H1 (cell line): Measurements from ENCODE around the gene CCDC38.
A peak's percentile ranks its signal among the peaks of the same experiment; 100 is the strongest.

Experiments
- BACH1 ChIP-seq: IDR thresholded peaks from 2 replicates; pipeline ENCODE4 v1.6.1; 2012; ENCODE audit warnings: low read length, improper control_type of control experiment
- BRCA1 ChIP-seq: IDR thresholded peaks from 2 replicates; pipeline ENCODE4 v1.6.1; 2012; ENCODE audit warnings: low read depth, low read length, improper control_type of control experiment
- CEBPB ChIP-seq: IDR thresholded peaks from 2 replicates; pipeline ENCODE4 v1.6.1; 2012; ENCODE audit warnings: low read depth, low read length
- CHD2 ChIP-seq: IDR thresholded peaks from 2 replicates; pipeline ENCODE4 v1.6.1; 2012; ENCODE audit warnings: low read length, improper control_type of control experiment
- EZH2 ChIP-seq: fragments of 200-600 bp; sonication (generic); IDR thresholded peaks from 2 replicates; pipeline ENCODE4 v1.7.1; 2012; ENCODE audit warnings: low read depth, mild to moderate bottlenecking, moderate library complexity, low read length, inconsistent platforms; ENCODE audit not compliant: severe bottlenecking
- NANOG ChIP-seq: IDR thresholded peaks from 2 replicates; pipeline ENCODE4 v1.6.1; 2011; ENCODE audit warnings: low read length, low read depth, mild to moderate bottlenecking, inconsistent platforms; ENCODE audit not compliant: insufficient read depth, poor library complexity, severe bottlenecking
- POLR2A ChIP-seq, 2 experiments: IDR thresholded peaks; 1 replicate in 1 of 2; 2 replicates in 1 of 2; pipeline ENCODE4 v1.6.1; 2011; ENCODE audit warnings: low read depth in 2 of 2, low read length in 2 of 2, mild to moderate bottlenecking in 2 of 2; ENCODE audit errors: control extremely low read depth in 1 of 2
- RAD21 ChIP-seq, 2 experiments: IDR thresholded peaks in 1 of 2; conservative IDR thresholded peaks in 1 of 2; 2 replicates each; pipeline ENCODE4 v1.6.1; 2011; ENCODE audit warnings: low read depth in 2 of 2, low read length in 2 of 2, improper control_type of control experiment in 1 of 2, inconsistent platforms in 1 of 2, mild to moderate bottlenecking in 1 of 2, moderate library complexity in 1 of 2
- RFX5 ChIP-seq: IDR thresholded peaks from 2 replicates; pipeline ENCODE4 v1.6.1; 2011; ENCODE audit warnings: low read depth, low read length, improper control_type of control experiment, borderline replicate concordance
- RNF2 ChIP-seq: fragments of 200-900, 300-1000 bp; sonication (generic); IDR thresholded peaks from 2 replicates; pipeline ENCODE4 v1.7.1; 2016; ENCODE audit warnings: borderline replicate concordance, low read depth, mild to moderate bottlenecking, antibody characterized with exemption, low read length; ENCODE audit not compliant: poor library complexity, severe bottlenecking; ENCODE audit errors: missing control alignments
- SP2 ChIP-seq: IDR thresholded peaks from 2 replicates; pipeline ENCODE4 v1.6.1; 2012; ENCODE audit warnings: mild to moderate bottlenecking, low read length, inconsistent platforms
- YY1 ChIP-seq: IDR thresholded peaks from 2 replicates; pipeline ENCODE4 v1.6.1; 2011; ENCODE audit warnings: low read depth, mild to moderate bottlenecking, low read length
- TF ChIP-seq, protein P1 (sequence below), 3 experiments: IDR thresholded peaks; 1 replicate in 2 of 3; 2 replicates in 1 of 3; pipeline versions ENCODE4 v1.5.1 to v1.6.1; 2011; ENCODE audit warnings: low read length in 3 of 3, mild to moderate bottlenecking in 3 of 3, inconsistent platforms in 2 of 3, low read depth in 1 of 3, moderate library complexity in 1 of 3; ENCODE audit not compliant: insufficient read depth in 1 of 3; ENCODE audit errors: control extremely low read depth in 1 of 3

DNA sequence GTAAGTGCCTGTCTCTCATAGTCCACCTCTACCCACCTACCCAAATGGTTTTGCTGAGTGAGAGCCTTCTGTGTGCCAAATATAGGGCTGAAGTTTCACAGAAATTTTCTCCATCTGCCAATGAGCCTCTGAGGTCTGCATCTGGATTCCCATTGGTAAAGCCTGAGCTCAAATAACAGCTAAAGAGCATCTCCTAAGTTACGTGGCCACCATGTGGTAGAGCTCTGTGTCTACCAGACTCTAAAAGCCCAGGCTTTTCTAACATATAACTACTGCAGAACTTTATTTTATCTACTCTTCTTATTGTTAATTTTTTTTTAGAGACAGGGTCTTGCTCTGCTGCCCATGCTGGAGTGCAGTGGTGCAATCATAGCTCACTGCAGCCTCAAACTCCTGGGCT is 16.7 kb upstream of the CCDC38 start:
- TF ChIP-seq CHD2 (no peak), RFX5 (no peak), BACH1 (no peak), CEBPB (no peak), EZH2 (no peak), NANOG (no peak), RNF2 (no peak), POLR2A (IDR thresholded peaks at IDR 0.05; ENCODE audit: control extremely low read depth in 1 of 2, low read depth in 2 of 2, low read length in 2 of 2) (no peak), SP2 (no peak), YY1 (no peak), BRCA1 (no peak), RAD21 (IDR thresholded peaks at IDR 0.05 in 1 of 2, conservative IDR thresholded peaks at IDR 0.05 in 1 of 2; ENCODE audit: low read depth in 2 of 2, low read length in 2 of 2) (peak; percentile 58 to 68)
- TF ChIP-seq, protein P1, sequence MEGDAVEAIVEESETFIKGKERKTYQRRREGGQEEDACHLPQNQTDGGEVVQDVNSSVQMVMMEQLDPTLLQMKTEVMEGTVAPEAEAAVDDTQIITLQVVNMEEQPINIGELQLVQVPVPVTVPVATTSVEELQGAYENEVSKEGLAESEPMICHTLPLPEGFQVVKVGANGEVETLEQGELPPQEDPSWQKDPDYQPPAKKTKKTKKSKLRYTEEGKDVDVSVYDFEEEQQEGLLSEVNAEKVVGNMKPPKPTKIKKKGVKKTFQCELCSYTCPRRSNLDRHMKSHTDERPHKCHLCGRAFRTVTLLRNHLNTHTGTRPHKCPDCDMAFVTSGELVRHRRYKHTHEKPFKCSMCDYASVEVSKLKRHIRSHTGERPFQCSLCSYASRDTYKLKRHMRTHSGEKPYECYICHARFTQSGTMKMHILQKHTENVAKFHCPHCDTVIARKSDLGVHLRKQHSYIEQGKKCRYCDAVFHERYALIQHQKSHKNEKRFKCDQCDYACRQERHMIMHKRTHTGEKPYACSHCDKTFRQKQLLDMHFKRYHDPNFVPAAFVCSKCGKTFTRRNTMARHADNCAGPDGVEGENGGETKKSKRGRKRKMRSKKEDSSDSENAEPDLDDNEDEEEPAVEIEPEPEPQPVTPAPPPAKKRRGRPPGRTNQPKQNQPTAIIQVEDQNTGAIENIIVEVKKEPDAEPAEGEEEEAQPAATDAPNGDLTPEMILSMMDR (IDR thresholded peaks at IDR 0.05; ENCODE audit: control extremely low read depth in 1 of 3, insufficient read depth in 1 of 3, low read depth in 1 of 3, low read length in 3 of 3), result peak in 2 of 3 experiments; percentile 38 to 41; a peak in 3 of 4 replicates
